HG03571 (cell line): Measurements from ENCODE around the gene CLEC11A.
"Not testable (repeated sequence)": the region's sequence is repeated elsewhere in the genome, so short reads cannot be mapped to it uniquely, and the experiment has no call there.

Experiments
- ATAC-seq: cut with Tn5 transposase; IDR thresholded peaks from one replicate; pipeline ENCODE4 v1.9.1; 2021; ENCODE audit not compliant: unreplicated experiment

Gene CLEC11A

GRCh38 chr19:50721441-50722137, 1.6 kb upstream of the CLEC11A start:
- no peak for ATAC-seq

- no peak for ATAC-seq
Observed at GRCh38 chr19:50722201-50723013, 757 bp upstream of the CLEC11A start.

GRCh38 chr19:50723735-50724521, 764 bp downstream of the CLEC11A start:
- ATAC-seq, result no peak

- peak; percentile 57 for ATAC-seq
Observed at GRCh38 chr19:50724522-50725217, 1.5 kb downstream of the CLEC11A start.

- ATAC-seq, result peak; percentile 19
Observed at GRCh38 chr19:50725218-50725910, 2.2 kb downstream of the CLEC11A start.

- no peak for ATAC-seq
Observed at GRCh38 chr19:50725911-50726230, 2.7 kb downstream of the CLEC11A start.

GRCh38 chr19:50728084-50728737, 5.0 kb downstream of the CLEC11A start:
- no peak for ATAC-seq

- ATAC-seq, result no peak
Observed at GRCh38 chr19:50729894-50730293, 6.7 kb downstream of the CLEC11A start.

- ATAC-seq, result no peak
Observed at GRCh38 chr19:50735869-50736268, 12.7 kb downstream of the CLEC11A start.

- ATAC-seq, result no peak
Observed at GRCh38 chr19:50736338-50736737, 13.2 kb downstream of the CLEC11A start.

- ATAC-seq, result no peak
Observed at GRCh38 chr19:50739132-50739913, 16.2 kb downstream of the CLEC11A start.

GRCh38 chr19:50739914-50740426, 16.8 kb downstream of the CLEC11A start:
- ATAC-seq, result no peak

GRCh38 chr19:50741179-50741933, 18.2 kb downstream of the CLEC11A start:
- ATAC-seq, result no peak

- ATAC-seq, result no peak
Observed at GRCh38 chr19:50743537-50743936, 20.4 kb downstream of the CLEC11A start.

GRCh38 chr19:50745221-50745620, 22.1 kb downstream of the CLEC11A start:
- no peak for ATAC-seq

GRCh38 chr19:50747141-50747540, 24.0 kb downstream of the CLEC11A start:
- not testable (repeated sequence) for ATAC-seq

- no peak for ATAC-seq
Observed at GRCh38 chr19:50749490-50749889, 26.3 kb downstream of the CLEC11A start.

GRCh38 chr19:50750010-50750409, 26.8 kb downstream of the CLEC11A start:
- no peak for ATAC-seq
